ENCODE data around the gene SSBP4.

GRCh38 chr19:18438331-18439024, 19.3 kb downstream of the SSBP4 start:
- no peak for TF ChIP-seq CTCF (IDR thresholded peaks at IDR 0.05)
- TF ChIP-seq POLR2A (IDR thresholded peaks at IDR 0.05) = no peak

Data from testis (tissue), 2 donors.